Loucy (cell line): ENCODE results near the gene ZNF274.
"Not testable (repeated sequence)": the region's sequence is repeated elsewhere in the genome, so short reads cannot be mapped to it uniquely, and the experiment has no call there.

Source experiments
- H2AFZ ChIP-seq: fragments of 200-600 bp; sonication (generic); 2 replicates; pipeline ENCODE4 v1.6.0; 2016; ENCODE audit warnings: antibody characterized with exemption, mild to moderate bottlenecking, low read length, moderate library complexity
- H3F3A ChIP-seq: fragments of 200-600 bp; 2 replicates; pipeline ENCODE4 v1.6.0; 2016; ENCODE audit warnings: antibody characterized with exemption, low read depth, mild to moderate bottlenecking
- H3K27me3 ChIP-seq: fragments of 200-600 bp; sonication (generic); 2 replicates; pipeline ENCODE4 v1.6.1; 2014; ENCODE audit warnings: low read length, mild to moderate bottlenecking; ENCODE audit not compliant: insufficient read depth, poor library complexity, severe bottlenecking
- H3K36me3 ChIP-seq: fragments of 200-600 bp; sonication (generic); 2 replicates; pipeline ENCODE4 v1.6.1; 2016; ENCODE audit warnings: low read length; ENCODE audit not compliant: insufficient read depth
- H3K4me1 ChIP-seq: fragments of 200-600 bp; sonication (generic); 2 replicates; pipeline ENCODE4 v1.5.1; 2014; ENCODE audit warnings: low read length, mild to moderate bottlenecking; ENCODE audit not compliant: insufficient read depth, poor library complexity, severe bottlenecking
- H3K4me2 ChIP-seq: fragments of 200-600 bp; sonication (generic); 2 replicates; pipeline ENCODE4 v1.6.0; 2014; ENCODE audit warnings: antibody characterized with exemption, low read length, low read depth, mild to moderate bottlenecking; ENCODE audit not compliant: poor library complexity, severe bottlenecking
- H3K4me3 ChIP-seq: fragments of 200-600 bp; sonication (generic); 2 replicates; pipeline ENCODE4 v1.5.1; 2014; ENCODE audit warnings: low read length, mild to moderate bottlenecking, mixed read lengths; ENCODE audit not compliant: poor library complexity, severe bottlenecking
- H3K79me2 ChIP-seq: fragments of 200-600 bp; sonication (generic); 2 replicates; pipeline ENCODE4 v1.6.1; 2014; ENCODE audit warnings: low read length; ENCODE audit not compliant: insufficient read depth
- H3K9ac ChIP-seq: fragments of 200-600 bp; sonication (generic); 2 replicates; pipeline ENCODE4 v1.6.0; 2014; ENCODE audit warnings: mild to moderate bottlenecking, low read depth, low read length, moderate library complexity; ENCODE audit not compliant: poor library complexity, severe bottlenecking
- H3K9me2 ChIP-seq: fragments of 200-600 bp; sonication (generic); replicated peaks from 2 replicates; pipeline ENCODE4 v1.6.1; 2016; ENCODE audit warnings: low read depth, low read length, mixed read lengths
- H3K9me3 ChIP-seq: fragments of 200-600 bp; sonication (generic); 2 replicates; pipeline ENCODE4 v1.6.1; 2014; ENCODE audit warnings: mild to moderate bottlenecking, antibody characterized with exemption, low read length, low read depth; ENCODE audit not compliant: insufficient read depth
- H4K20me1 ChIP-seq: fragments of 200-600 bp; sonication (generic); 2 replicates; pipeline ENCODE4 v1.6.0; 2014; ENCODE audit warnings: antibody characterized with exemption, low read length, mild to moderate bottlenecking; ENCODE audit not compliant: insufficient read depth, poor library complexity, severe bottlenecking
- CTCF ChIP-seq: fragments of 200-600 bp; sonication (generic); conservative IDR thresholded peaks from 2 replicates; pipeline ENCODE4 v1.5.1; 2014; ENCODE audit warnings: mild to moderate bottlenecking, antibody characterized with exemption, low read length
- EZH2phosphoT487 ChIP-seq: fragments of 200-600 bp; IDR thresholded peaks from 2 replicates; pipeline ENCODE4 v1.6.1; 2018; ENCODE audit warnings: antibody characterized with exemption, mild to moderate bottlenecking, moderate library complexity, borderline replicate concordance

Gene ZNF274

DNA sequence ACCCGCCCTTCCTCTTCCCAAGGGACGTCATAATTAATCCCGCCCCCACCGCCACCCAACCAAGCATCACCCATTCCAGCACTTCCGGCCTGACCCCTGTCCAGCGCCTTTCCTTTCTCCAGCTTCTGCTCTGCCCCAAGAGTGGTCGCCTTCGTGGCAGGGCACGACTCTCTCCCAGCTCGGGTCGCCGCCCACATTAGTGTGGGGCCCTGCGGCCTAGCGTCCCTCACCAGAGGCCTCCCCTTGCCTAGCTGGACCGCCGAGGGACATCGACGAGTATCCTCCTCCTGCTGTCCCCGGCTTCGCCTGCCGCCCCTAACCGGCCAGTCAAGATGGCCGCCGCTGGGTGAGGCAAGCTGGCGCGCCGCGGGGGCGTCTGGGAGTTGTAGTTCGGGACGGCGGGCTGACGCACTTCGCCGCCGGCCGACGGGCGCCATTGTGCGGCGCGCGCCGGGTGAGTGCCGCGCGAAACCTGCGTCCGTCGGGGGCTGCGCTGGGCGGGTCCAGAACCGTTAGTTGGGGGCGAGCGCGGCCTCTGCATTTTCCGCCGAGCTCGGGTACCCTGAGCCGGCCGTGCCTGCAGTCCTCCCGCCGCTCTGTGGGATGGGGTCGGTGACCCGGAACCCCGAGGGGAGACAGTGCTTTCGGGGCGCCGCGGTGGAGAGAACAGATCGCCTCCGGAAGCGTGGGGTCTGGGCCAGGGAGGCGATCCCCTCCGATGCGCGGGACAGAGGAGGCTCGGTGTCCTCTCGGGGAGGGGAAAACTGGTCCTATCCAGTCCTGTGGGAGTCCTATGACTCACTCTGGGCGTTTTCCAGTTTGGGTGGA is at the start of gene ZNF274:
TSS of gene ZNF274 (plus strand) at position 73 of the 828 bp plus-strand sequence. CDS start 905 bp downstream, outside the sequence.
- Histone ChIP-seq H3K27me3 (no peaks in the 10 kb centered on the region), H3K9me3 (peaks cover 19% of the 10 kb centered on the region; the same call in 1 of the 2 replicates), H3K9me2 (no peaks in the 10 kb centered on the region), H3K36me3 (peaks cover 23% of the 10 kb centered on the region; the same call in 1 of the 2 replicates), H3K4me2 (peak within 1 kb of the TSS; percentile 91), H2AFZ (peak within 1 kb of the TSS; percentile 78), H3K79me2 (peaks cover 29% of the 10 kb centered on the region), H4K20me1 (no peaks in the 10 kb centered on the region), H3K4me3 (peak within 1 kb of the TSS; percentile 96), H3K4me1 (peaks cover 7% of the 10 kb centered on the region), H3F3A (peaks cover 5% of the 10 kb centered on the region; the same call in 1 of the 2 replicates), H3K9ac (peak within 1 kb of the TSS; percentile 96)
- TF ChIP-seq CTCF (no peak), EZH2phosphoT487 (no peak)

DNA sequence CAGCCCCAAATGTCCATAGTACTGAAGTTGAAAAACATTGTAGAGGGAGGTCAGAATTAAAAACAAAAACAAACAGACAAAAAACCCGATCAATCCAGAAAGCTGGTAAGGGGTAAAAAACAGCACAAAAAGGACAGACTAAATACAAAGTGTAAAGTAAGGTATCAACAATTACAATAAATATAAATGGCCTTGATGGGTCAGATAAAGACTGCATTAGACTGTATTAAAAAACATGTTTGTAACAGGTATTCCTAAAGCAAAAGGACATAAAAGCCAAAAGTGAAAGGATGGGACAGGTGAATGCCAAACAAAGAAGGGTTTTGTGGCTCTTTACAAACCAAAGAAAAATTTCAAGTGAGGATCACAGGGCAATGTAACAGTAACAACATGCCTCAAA is 48.6 kb upstream of the ZNF274 start:
- Histone ChIP-seq H3K36me3 (peaks cover 59% of the 10 kb centered on the region), H3K4me1 (no peaks in the 10 kb centered on the region), H3K79me2 (no peaks in the 10 kb centered on the region), H3K9me3 (peaks cover 32% of the 10 kb centered on the region; the same call in 1 of the 2 replicates), H4K20me1 (no peaks in the 10 kb centered on the region), H3K9me2 (no peaks in the 10 kb centered on the region), H3K27me3 (no peaks in the 10 kb centered on the region), H2AFZ (no peak overlapping the region), H3K9ac (no peak overlapping the region), H3F3A (no peaks in the 10 kb centered on the region), H3K4me3 (no peak overlapping the region), H3K4me2 (no peak overlapping the region)
- TF ChIP-seq EZH2phosphoT487 (no peak), CTCF (no peak)

DNA sequence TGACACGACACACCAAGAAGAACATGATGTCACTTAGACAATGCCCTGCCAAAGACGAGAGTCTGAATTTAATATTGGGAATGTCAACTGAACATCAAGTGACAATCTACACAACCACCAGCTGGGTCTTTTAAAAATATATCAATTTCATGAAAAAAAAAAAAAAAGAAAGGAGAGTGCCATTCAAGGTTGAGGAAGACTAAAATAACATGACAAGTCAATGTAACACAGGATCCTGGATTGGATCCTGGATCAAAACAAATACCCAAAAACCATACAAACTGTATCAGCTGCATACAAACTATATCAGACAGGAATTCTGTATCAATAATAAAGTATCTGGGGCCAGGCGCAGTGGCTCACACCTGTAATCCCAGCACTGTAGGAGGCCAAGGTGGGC is 37.0 kb upstream of the ZNF274 start:
- Histone ChIP-seq H3K4me3 (no peak overlapping the region), H3K4me1 (no peaks in the 10 kb centered on the region), H2AFZ (no peak overlapping the region), H3F3A (no peaks in the 10 kb centered on the region), H3K4me2 (no peak overlapping the region), H3K9ac (no peak overlapping the region), H3K9me2 (no peaks in the 10 kb centered on the region), H3K36me3 (peaks cover 17% of the 10 kb centered on the region; the same call in 1 of the 2 replicates), H3K79me2 (peaks cover 26% of the 10 kb centered on the region), H3K27me3 (no peaks in the 10 kb centered on the region), H4K20me1 (no peaks in the 10 kb centered on the region), H3K9me3 (peaks cover 9% of the 10 kb centered on the region; the same call in 1 of the 2 replicates)
- TF ChIP-seq CTCF (no peak), EZH2phosphoT487 (no peak)

GRCh38 chr19:58147475-58147874 is 35.4 kb upstream of the ZNF274 start:
- not testable (repeated sequence) for H3K4me3 ChIP-seq, H4K20me1 ChIP-seq, H2AFZ ChIP-seq, H3F3A ChIP-seq, H3K9me3 ChIP-seq, H3K4me2 ChIP-seq, H3K9ac ChIP-seq, H3K36me3 ChIP-seq, H3K27me3 ChIP-seq, H3K9me2 ChIP-seq
- H3K4me1 ChIP-seq, result peaks cover 14% of the 10 kb centered on the region
- peaks cover 26% of the 10 kb centered on the region for H3K79me2 ChIP-seq
